Hepatocyte (in vitro differentiated cells): ENCODE measurements around the gene ELL2. TPM values are rescaled to one million over a fixed set of nuclear protein-coding genes. Genes with fewer than 3 reads are reported as not detected.

Experiments
- DNase-seq: peaks from one replicate; pipeline ENCODE4 v3.0.0-alpha.2; 2016; ENCODE audit warnings: low spot score
- H2AFZ ChIP-seq: fragments of 200-600 bp; sonication (generic); 2 replicates; pipeline ENCODE4 v1.6.0; 2016; ENCODE audit warnings: antibody characterized with exemption, mild to moderate bottlenecking
- H3K27ac ChIP-seq: fragments of 200-600 bp; sonication (generic); 2 replicates; pipeline ENCODE4 v1.5.1; 2016; ENCODE audit warnings: mild to moderate bottlenecking
- H3K27me3 ChIP-seq: fragments of 200-600 bp; sonication (generic); 2 replicates; pipeline ENCODE4 v1.6.1; 2016
- H3K36me3 ChIP-seq: fragments of 200-600 bp; sonication (generic); replicated peaks from 2 replicates; pipeline ENCODE4 v1.5.1; 2016; ENCODE audit warnings: low read depth; ENCODE audit not compliant: insufficient read depth
- H3K4me1 ChIP-seq: fragments of 200-600 bp; sonication (generic); 2 replicates; pipeline ENCODE4 v1.5.1; 2016; ENCODE audit warnings: mild to moderate bottlenecking, moderate library complexity; ENCODE audit not compliant: insufficient read depth
- H3K4me2 ChIP-seq: fragments of 200-600 bp; sonication (generic); 2 replicates; pipeline ENCODE4 v1.6.0; 2016
- H3K4me3 ChIP-seq: fragments of 200-600 bp; sonication (generic); 2 replicates; pipeline ENCODE4 v1.5.1; 2016; ENCODE audit warnings: mild to moderate bottlenecking
- H3K79me2 ChIP-seq: fragments of 200-600 bp; sonication (generic); 2 replicates; pipeline ENCODE4 v1.6.0; 2017; ENCODE audit warnings: mild to moderate bottlenecking
- H3K9me2 ChIP-seq: fragments of 200-600 bp; sonication (generic); replicated peaks from 2 replicates; pipeline ENCODE4 v1.6.0; 2017; ENCODE audit warnings: mild to moderate bottlenecking; ENCODE audit not compliant: insufficient read depth
- H3K9me3 ChIP-seq: fragments of 200-600 bp; sonication (generic); 2 replicates; pipeline ENCODE4 v1.5.1; 2016; ENCODE audit warnings: low read depth, mild to moderate bottlenecking
- H4K20me1 ChIP-seq: fragments of 200-600 bp; sonication (generic); 2 replicates; pipeline ENCODE4 v1.6.0; 2016; ENCODE audit warnings: mild to moderate bottlenecking; ENCODE audit not compliant: insufficient read depth, poor library complexity, severe bottlenecking
- CTCF ChIP-seq: fragments of 200-600 bp; sonication (generic); IDR thresholded peaks from 2 replicates; pipeline ENCODE4 v1.5.1; 2016; ENCODE audit warnings: antibody characterized with exemption, mild to moderate bottlenecking; ENCODE audit not compliant: poor library complexity
- EZH2 ChIP-seq: fragments of 200-600 bp; sonication (generic); IDR thresholded peaks from 2 replicates; pipeline ENCODE4 v1.6.1; 2016; ENCODE audit warnings: antibody characterized with exemption, mild to moderate bottlenecking, borderline replicate concordance
- EZH2phosphoT487 ChIP-seq: fragments of 200-600 bp; sonication (generic); IDR thresholded peaks from one replicate; pipeline ENCODE4 v1.6.1; 2018; ENCODE audit warnings: antibody characterized with exemption, mild to moderate bottlenecking, low read depth, moderate library complexity; ENCODE audit not compliant: unreplicated experiment, severe bottlenecking
- WGBS: methylation state at CpG from one replicate; pipeline ENCODE4 v1.1.6; 2016; ENCODE audit warnings: low lambda C conversion rate; ENCODE audit errors: missing lambda C conversion rate; 5-methylcytosine and 5-hydroxymethylcytosine counted together
- polyA plus RNA-seq: library from polyadenylated mRNA; unstranded; fragments of >200 nt; fragmentation: Nextera tagmentation; extraction: Ambion mirVana; gene quantifications from 2 replicates; pipeline ENCODE4 v1.2.1, GENCODE V29; 2016
- total RNA-seq: library from RNA; depleted of rRNA; stranded (reverse); fragments of >200 nt; gene quantifications from 2 replicates; pipeline ENCODE4 v1.2.3, GENCODE V29; 2014

ELL2 gene
- total and polyA plus RNA-seq, 2 experiments from 2014 or later, result 34.6 to 56.0 TPM

DNA sequence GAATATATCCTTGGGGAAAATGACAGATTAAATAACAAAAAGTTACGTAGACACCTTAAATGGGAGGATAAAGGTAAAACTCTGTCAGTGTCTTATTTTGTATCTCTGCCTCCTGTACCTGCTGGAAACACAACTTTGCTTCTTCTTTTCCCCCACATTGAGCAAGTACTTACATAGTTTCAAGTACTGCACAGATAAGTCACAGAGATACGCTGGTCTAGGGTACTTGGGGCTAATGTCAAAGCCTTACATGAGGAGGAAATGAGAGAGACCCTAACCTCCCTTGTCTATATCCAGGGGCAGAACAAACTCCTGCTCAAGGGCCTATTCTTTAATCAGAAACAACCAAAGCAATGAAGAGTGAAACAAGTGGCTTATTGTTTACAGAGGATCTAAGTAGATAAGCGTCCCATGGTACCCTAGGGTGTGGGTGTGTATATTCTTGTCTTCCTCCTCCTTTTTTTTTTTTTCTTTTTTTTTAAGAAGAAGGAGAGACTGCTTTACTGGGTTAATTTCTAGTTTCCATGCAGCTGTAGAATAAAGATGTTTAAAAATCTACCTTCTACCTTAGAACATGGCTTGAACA lies 43.1 kb downstream of the ELL2 start:
- peaks cover 91% of the 10 kb centered on the region for H3K79me2 ChIP-seq
- H3K9me2 ChIP-seq, result no peaks in the 10 kb centered on the region
- H3K36me3 ChIP-seq, result no peaks in the 10 kb centered on the region
- H3K27me3 ChIP-seq, result no peaks in the 10 kb centered on the region
- no peaks in the 10 kb centered on the region for H3K9me3 ChIP-seq
- H3K4me3 ChIP-seq, result no peak overlapping the region
- WGBS, result 80% methylated on average over 3 of the region's 3 CpGs
- H4K20me1 ChIP-seq, result peaks cover 22% of the 10 kb centered on the region
- no peak overlapping the region for H3K27ac ChIP-seq
- H2AFZ ChIP-seq, result no peak overlapping the region
- TF ChIP-seq EZH2phosphoT487 (no peak), EZH2 (no peak), CTCF (no peak)
- no peak overlapping the region for H3K4me2 ChIP-seq
- H3K4me1 ChIP-seq, result peaks cover 14% of the 10 kb centered on the region
- no peak for DNase-seq

GRCh38 chr5:95917207-95917606 lies 44.4 kb downstream of the ELL2 start:
- H3K27me3 ChIP-seq, result no peaks in the 10 kb centered on the region
- TF ChIP-seq EZH2phosphoT487 (no peak), EZH2 (no peak)
- H3K9me3 ChIP-seq, result no peaks in the 10 kb centered on the region
- no peak overlapping the region for H3K4me2 ChIP-seq
- DNase-seq, result no peak
- H3K79me2 ChIP-seq, result peaks cover 89% of the 10 kb centered on the region
- no peak overlapping the region for H3K27ac ChIP-seq
- H2AFZ ChIP-seq, result no peak overlapping the region
- H3K4me3 ChIP-seq, result no peak overlapping the region
- peaks cover 14% of the 10 kb centered on the region for H3K4me1 ChIP-seq
- H3K9me2 ChIP-seq, result no peaks in the 10 kb centered on the region
- no peaks in the 10 kb centered on the region for H3K36me3 ChIP-seq
- peaks cover 22% of the 10 kb centered on the region for H4K20me1 ChIP-seq

GRCh38 chr5:95916687-95917085 lies 45.0 kb downstream of the ELL2 start:
- Histone ChIP-seq H2AFZ (no peak overlapping the region), H3K36me3 (no peaks in the 10 kb centered on the region), H3K4me1 (peaks cover 14% of the 10 kb centered on the region), H3K27ac (no peak overlapping the region), H3K27me3 (no peaks in the 10 kb centered on the region), H3K79me2 (peaks cover 88% of the 10 kb centered on the region), H3K9me3 (no peaks in the 10 kb centered on the region), H3K4me3 (no peak overlapping the region), H3K4me2 (no peak overlapping the region), H4K20me1 (peaks cover 22% of the 10 kb centered on the region), H3K9me2 (no peaks in the 10 kb centered on the region)
- 68% methylated on average over 4 of the region's 4 CpGs for WGBS
- TF ChIP-seq EZH2phosphoT487, result no peak
- TF ChIP-seq CTCF, result no peak
- no peak for TF ChIP-seq EZH2
- DNase-seq, result no peak

GRCh38 chr5:95915999-95916686 lies 45.5 kb downstream of the ELL2 start:
- peaks cover 14% of the 10 kb centered on the region for H3K4me1 ChIP-seq
- H3K36me3 ChIP-seq, result no peaks in the 10 kb centered on the region
- peaks cover 22% of the 10 kb centered on the region for H4K20me1 ChIP-seq
- no peaks in the 10 kb centered on the region for H3K9me2 ChIP-seq
- no peak overlapping the region for H2AFZ ChIP-seq
- H3K27ac ChIP-seq, result no peak overlapping the region
- H3K27me3 ChIP-seq, result no peaks in the 10 kb centered on the region
- WGBS, result 86% methylated on average over 3 of the region's 3 CpGs
- H3K9me3 ChIP-seq, result no peaks in the 10 kb centered on the region
- peaks cover 86% of the 10 kb centered on the region for H3K79me2 ChIP-seq
- TF ChIP-seq EZH2phosphoT487, result no peak
- TF ChIP-seq CTCF, result no peak
- no peak for TF ChIP-seq EZH2
- H3K4me2 ChIP-seq, result no peak overlapping the region
- no peak for DNase-seq
- H3K4me3 ChIP-seq, result no peak overlapping the region
